IPS-NIHi11 (cell line): ENCODE measurements around the gene EFNA4.

Experiments
- DNase-seq: peaks from one replicate; pipeline ENCODE4 v3.0.0; 2012; ENCODE audit warnings: mixed read lengths, low spot score

EFNA4 gene

GRCh38 chr1:155033524-155033923, 30.0 kb upstream of the EFNA4 start, which contains the start of the genes DCST1 and DCST2:
Gene DCST1 (plus strand): TSS chr1:155033824. CDS start chr1:155034037, 213 bp downstream.
Gene DCST2 (minus strand): TSS chr1:155033781. CDS start chr1:155033701, 80 bp downstream.
- DNase-seq = no peak

GRCh38 chr1:155034318-155035208, 29.0 kb upstream of the EFNA4 start:
- no peak for DNase-seq

DNA sequence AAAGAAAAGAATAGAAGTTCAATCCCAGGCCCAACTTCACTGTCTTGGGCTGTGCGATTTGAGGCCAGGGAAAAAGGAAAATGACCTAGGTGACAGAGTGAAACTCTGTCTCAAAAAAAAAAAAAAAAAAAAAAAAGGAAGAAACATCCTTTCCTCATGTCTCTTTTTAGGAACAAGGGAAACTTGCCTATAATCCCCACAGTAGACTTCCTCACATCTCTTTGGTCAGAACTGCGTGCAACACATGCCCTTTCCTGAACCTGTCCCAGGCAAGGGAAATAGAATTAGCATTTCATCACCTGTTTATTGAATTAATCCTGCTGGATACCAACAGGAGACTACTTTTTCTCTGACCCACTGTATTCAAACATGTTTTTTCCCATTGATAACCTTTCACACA, 27.6 kb upstream of the EFNA4 start:
- no peak for DNase-seq

DNA sequence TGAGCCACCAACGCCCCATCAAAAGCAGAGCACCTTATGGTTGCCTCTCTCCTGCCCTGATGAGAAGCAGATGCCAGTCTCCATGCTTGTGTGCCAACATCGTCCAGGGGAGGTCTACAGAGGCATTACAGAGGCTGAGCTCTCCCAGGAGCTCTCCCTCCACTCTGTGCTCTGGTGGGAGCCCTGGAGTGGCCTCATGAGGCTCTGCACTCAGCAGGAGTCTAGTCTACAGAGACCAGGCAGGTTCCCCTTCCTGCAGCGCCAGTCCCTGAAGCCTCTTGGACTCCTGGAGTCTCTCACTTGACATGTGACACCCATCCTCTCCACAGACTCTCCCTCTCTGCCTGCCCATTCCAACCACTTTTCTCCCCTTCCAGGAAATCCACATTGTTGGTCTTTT, 26.5 kb upstream of the EFNA4 start:
- no peak for DNase-seq

DNA sequence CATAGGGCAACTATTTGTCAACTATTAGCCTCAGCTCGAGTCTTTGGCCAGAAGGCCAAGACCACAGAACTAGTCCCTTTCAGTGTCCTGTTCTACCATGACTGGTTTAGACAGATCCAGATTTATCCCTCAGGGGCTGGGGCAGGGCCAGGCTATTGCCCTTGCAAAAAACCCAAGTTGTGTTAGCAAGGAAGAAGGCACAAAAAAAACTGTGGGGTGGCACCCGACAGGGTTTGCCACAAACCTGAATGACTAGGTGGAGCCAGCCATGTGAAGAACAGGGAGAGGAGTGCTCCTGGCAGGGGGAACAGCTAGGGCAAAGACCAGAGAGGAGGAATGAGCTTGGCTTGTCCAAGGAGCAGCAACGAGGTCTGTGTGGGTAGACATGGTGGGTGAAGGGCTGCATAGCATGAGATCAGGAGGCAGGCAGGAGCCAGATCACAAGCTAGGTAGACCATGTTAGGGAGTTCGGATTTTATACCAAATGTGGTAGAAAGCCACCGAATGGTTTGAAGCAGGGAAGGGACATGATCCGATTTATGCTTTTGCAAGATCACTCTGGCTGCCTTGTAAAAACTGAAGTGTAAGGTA, 25.6 kb upstream of the EFNA4 start:
- no peak for DNase-seq

GRCh38 chr1:155038602-155039307, 24.8 kb upstream of the EFNA4 start:
- no peak for DNase-seq

- no peak for DNase-seq
Observed at GRCh38 chr1:155039308-155039669, 24.3 kb upstream of the EFNA4 start.

DNA sequence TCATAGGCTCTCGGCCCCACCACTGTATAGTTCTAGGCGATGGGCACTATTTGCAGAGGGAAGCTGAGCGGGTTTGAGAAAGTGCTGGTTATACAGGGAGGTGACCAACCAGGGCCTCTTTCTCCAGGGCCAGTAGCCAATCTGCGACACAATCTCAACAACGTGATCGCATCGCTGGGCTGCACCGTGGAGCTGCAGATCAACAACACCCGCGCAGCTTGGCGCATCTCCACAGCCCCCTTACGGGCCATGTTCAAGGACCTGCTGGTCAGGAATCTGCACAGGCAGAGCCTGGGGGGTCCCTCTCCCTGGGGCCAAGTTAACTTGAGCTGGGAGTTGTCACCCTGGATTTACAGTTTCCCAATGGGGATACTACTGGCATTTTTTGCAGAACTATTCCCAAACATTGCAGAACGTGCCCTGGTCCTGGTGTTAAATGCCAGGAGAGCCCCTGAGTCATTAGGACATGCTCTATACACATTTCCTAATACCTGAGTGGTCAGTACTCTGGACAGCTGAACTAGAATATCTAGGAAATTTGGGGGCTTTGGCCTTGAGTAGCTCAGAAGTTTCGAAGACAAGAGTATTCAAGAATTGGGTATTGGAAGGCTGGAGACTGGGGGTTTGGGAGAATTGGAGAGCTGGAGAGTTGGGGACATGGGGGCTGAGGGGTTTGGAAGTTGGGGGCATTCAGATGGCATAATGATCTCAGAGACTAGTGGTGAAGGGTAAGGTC, 23.0 kb upstream of the EFNA4 start:
- DNase-seq = no peak

- DNase-seq = no peak
Observed at GRCh38 chr1:155042789-155043188, 20.8 kb upstream of the EFNA4 start.

- DNase-seq = no peak
Observed at GRCh38 chr1:155043301-155043702, 20.2 kb upstream of the EFNA4 start.

GRCh38 chr1:155043793-155044192, 19.7 kb upstream of the EFNA4 start:
- DNase-seq = no peak

DNA sequence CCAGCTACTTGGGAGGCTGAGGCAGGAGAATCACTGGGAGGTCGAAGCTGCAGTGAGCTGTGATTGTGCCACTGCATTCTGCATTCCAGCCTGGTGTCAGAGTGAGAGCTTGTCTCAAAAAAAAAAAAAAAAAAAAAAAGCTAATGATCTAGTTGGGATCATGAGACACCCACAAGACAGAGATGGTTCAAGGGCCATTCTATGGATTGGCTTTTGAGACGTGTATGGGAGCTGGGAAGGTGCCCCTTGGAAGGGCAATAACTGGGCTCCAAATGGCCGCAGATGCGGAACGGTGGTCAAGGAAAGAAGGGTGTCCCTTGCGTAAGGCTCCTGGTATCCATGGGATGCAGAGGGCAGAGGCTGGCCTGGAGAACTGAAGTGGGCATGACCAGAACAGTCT, 19.2 kb upstream of the EFNA4 start:
- DNase-seq = no peak

DNA sequence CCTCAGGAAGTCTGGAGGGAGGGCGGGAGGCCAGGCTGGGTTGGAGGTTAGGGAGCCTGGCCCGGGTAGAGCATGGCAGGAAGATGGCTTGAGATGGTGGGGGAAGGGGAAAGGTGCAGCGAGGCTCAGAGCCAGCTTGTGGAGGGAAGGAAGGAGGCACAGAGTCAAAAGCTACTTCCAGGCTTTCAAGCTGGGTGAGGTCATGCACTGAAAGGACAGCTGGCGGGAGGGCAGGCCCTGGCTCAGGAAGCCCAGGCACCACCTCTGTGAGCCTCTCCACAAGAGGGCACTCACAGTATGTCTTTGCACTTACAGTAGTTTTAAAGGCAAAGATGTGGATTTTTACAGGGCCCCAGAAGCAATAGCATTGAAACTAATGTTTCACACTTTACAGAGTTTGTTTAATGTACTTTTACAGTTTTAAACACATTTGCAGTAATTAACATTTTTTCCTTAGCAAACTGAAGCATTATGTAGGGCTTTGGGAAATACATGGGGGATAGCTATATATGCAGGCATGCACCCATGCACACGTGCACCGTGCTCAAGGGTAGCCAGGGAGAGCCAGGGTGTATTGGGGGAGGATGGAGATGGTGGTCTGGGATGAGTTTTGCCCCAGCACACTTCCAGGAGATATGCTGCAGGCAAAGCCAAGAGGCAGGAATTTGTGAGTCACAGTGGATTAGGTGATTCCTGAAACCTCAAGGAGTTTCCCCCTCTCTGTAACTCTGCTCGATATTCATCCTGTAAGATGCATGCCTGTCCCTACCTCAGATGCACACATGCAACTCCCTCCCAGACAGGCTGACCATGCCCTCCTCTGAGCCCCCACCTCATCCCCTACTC, 18.5 kb upstream of the EFNA4 start:
- peak; percentile 91 for DNase-seq

DNA sequence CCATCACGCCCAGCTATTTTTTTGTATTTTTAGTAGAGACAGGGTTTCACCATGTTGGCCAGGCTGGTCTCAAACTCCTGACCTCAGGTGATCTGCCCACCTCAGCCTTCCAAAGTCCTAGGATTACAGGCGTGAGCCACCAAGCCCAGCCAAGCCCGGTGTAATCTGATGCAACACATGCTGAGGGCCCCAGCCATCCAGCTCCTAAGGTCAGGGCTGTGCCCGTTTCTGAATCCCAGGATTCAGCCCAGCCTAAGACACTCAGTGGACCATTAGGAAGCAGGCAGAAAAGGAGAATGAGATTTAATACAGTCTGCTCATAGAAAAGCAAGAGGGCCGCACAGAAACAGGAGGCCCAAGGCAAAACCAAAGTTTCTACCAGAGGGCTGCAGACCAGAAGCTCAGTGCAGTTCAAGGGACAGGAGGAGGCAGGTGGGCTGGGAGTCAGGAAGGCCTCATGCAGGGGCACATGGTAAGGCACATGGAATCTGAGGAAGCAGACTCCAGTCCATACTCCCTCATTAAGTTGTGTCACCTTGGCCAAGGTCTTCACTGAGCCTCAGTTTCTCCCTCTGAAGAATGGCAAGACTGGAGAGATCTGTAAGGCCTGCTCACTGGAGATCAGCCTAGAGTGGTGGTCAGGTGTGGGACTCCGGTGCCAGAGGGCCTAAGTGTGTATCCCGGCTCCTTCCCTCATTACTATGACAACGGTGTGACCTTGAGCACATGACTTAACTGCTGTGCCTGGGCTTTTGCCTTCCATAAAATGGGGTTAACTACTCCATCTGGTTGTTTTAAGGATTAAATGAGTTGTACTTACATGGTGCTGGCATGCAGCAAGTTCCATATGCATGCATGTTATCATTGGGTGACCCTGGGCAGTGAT, 14.8 kb upstream of the EFNA4 start:
- DNase-seq = no peak

- no peak for DNase-seq
Observed at GRCh38 chr1:155049651-155050559, 13.6 kb upstream of the EFNA4 start.

DNA sequence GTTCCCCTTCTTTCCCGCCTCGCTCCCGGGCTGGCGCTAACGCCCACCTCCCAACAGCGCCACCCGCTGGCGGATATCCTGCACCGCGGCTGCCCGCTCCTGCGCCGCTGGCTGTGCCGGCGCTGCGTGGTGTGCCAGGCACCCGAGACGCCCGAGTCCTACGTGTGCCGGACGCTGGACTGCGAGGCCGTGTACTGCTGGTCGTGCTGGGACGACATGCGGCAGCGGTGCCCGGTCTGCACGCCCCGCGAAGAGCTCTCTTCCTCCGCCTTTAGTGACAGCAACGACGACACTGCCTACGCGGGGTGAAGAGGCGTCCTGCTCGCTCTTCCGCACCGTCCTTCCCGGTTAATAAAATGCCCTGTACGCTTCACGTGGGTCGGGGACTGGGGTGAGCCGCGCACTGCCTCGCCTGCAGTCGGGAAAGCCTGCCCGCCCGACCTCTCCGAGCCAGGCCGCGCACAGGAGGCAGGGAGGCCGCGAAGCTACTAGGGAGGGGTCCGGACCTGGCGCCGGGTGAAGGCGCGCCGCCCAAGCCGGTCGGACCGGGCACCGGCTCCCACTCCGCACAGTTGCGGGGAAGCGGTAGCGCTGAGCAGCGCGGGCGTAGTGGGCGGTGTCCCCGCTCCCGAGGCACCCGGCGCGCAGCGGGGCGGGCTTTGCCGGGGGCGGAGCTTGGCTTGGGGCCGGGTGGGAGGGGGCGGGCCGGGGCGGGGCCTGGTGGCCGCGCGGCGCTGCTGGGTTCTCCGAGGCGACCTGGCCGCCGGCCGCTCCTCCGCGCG, 12.8 kb upstream of the EFNA4 start, which contains the start of gene ADAM15:
Gene ADAM15 (plus strand): TSS at position 757 of the 782 bp plus-strand sequence. CDS start 71 bp downstream, outside the sequence.
- peak; percentile 99 for DNase-seq

- no peak for DNase-seq
Observed at GRCh38 chr1:155051342-155051776, 12.2 kb upstream of the EFNA4 start.

- DNase-seq = no peak
Observed at GRCh38 chr1:155051777-155052398, 11.7 kb upstream of the EFNA4 start.
